CD4-positive, alpha-beta T cell (primary cell): ENCODE results near the gene DIAPH1. TPM values are rescaled to one million over a fixed set of nuclear protein-coding genes. Genes with fewer than 3 reads are reported as not detected.

Source experiments
- ATAC-seq: fragments of 200-7000 bp; cut with Tn5 transposase; one replicate; pipeline ENCODE4 v1.10.0; 2022; ENCODE audit warnings: mild to moderate bottlenecking; ENCODE audit not compliant: poor library complexity
- CTCF ChIA-PET: fragments of 350-600 bp; sonication (Branson Sonifier 250); formaldehyde crosslinking; loops from one replicate; lab custom pipeline; 2021; ENCODE audit warnings: antibody characterized with exemption, inconsistent platforms; lab: Charles Lee
- POLR2A ChIA-PET: fragments of 350-600 bp; sonication (Branson Sonifier 250); formaldehyde crosslinking; loops from one replicate; lab custom pipeline; 2021; ENCODE audit warnings: antibody characterized with exemption, inconsistent platforms; lab: Charles Lee
- DNase-seq, 14 experiments: peaks; one replicate each; pipeline ENCODE4 v3.0.0-alpha.2; 2013 to 2020; ENCODE audit warnings: mixed read lengths in 2 of 14
- H3K27ac ChIP-seq, 2 donors: one replicate each; pipeline versions ENCODE4 v1.5.1 to v1.7.0; 2013; ENCODE audit warnings: low read length in 2 of 2, low read depth in 1 of 2, mild to moderate bottlenecking in 1 of 2
- H3K27me3 ChIP-seq, 2 experiments: 1 replicate in 1 of 2; 2 replicates in 1 of 2; pipeline versions ENCODE4 v1.6.1 to v1.7.0; 2013; ENCODE audit warnings: low read length in 2 of 2, control low read depth in 1 of 2, mild to moderate bottlenecking in 1 of 2, moderate library complexity in 1 of 2; ENCODE audit not compliant: insufficient read depth in 2 of 2, control insufficient read depth in 1 of 2
- H3K36me3 ChIP-seq: one replicate; pipeline ENCODE4 v1.6.1; 2013; ENCODE audit warnings: low read length, control low read depth; ENCODE audit not compliant: insufficient read depth
- H3K4me1 ChIP-seq: one replicate; pipeline ENCODE4 v1.6.1; 2013; ENCODE audit warnings: low read length, control low read depth; ENCODE audit not compliant: insufficient read depth
- H3K4me3 ChIP-seq: one replicate; pipeline ENCODE4 v1.5.1; 2013; ENCODE audit warnings: mild to moderate bottlenecking, low read length, moderate library complexity
- H3K9me3 ChIP-seq, 2 experiments: 1 replicate in 1 of 2; 2 replicates in 1 of 2; pipeline versions ENCODE4 v1.6.1 to v1.7.0; 2013; ENCODE audit warnings: low read length in 2 of 2, mild to moderate bottlenecking in 2 of 2, control low read depth in 1 of 2, moderate library complexity in 1 of 2; ENCODE audit not compliant: control insufficient read depth in 1 of 2, insufficient read depth in 1 of 2
- H3K27ac Mint-ChIP-seq: one replicate; pipeline ENCODE4 v1.8.0; 2020; ENCODE audit warnings: mixed read lengths
- H3K27me3 Mint-ChIP-seq: one replicate; pipeline ENCODE4 v1.8.0; 2021; ENCODE audit warnings: mixed read lengths
- H3K36me3 Mint-ChIP-seq: one replicate; pipeline ENCODE4 v1.8.0; 2021; ENCODE audit warnings: low read depth, mixed read lengths
- H3K4me1 Mint-ChIP-seq: one replicate; pipeline ENCODE4 v1.8.0; 2021; ENCODE audit warnings: low read depth, mixed read lengths
- H3K4me3 Mint-ChIP-seq: one replicate; pipeline ENCODE4 v1.8.0; 2020; ENCODE audit warnings: mild to moderate bottlenecking, mixed read lengths
- H3K9me3 Mint-ChIP-seq: one replicate; pipeline ENCODE4 v1.8.0; 2020; ENCODE audit warnings: mixed read lengths
- CTCF ChIP-seq: fragments of 200-600 bp; IDR thresholded peaks from one replicate; pipeline ENCODE4 v1.8.0; 2022; ENCODE audit warnings: antibody characterized with exemption, mild to moderate bottlenecking
- intact Hi-C, 2 experiments: fragments of 100-400 bp; cut with DNase I in 1 of 2; cut with micrococcal nuclease in 1 of 2; formaldehyde crosslinking; loops; one replicate each; pipeline versions ENCODE4 v1.15.1 to v1.9.0; 2023 to 2025; cut with DNase I, micrococcal nuclease
- total RNA-seq, 174 experiments: library from RNA in 2 of 174; stranded (reverse) in 2 of 174; gene quantifications; one replicate each; pipeline ENCODE4 v1.2.3 and lab custom pipeline; 2021 to 2026

DIAPH1 gene
- total RNA-seq, 2 experiments from 2014 or later = 159 to 161 TPM

DNA sequence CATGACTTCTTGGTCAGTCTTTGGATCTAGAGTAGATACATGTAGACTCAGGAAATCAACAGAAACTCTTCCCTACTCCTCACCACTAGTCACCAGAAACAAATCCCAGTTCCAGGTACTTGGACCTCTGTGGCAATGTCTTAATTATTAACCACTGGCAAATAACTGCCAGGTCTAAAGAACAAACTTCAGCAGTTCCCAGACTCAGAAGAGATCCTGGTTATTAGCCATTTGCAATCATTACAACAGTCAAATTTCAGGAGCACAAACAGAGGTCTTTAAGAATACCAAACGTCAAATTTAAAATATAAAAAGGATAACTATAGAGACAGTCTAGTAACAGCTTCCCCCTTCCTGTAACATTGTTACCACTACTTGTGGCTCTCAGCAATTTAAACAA lies 10.2 kb downstream of the DIAPH1 start:
- POLR2A ChIA-PET = interaction anchor here (1.2 to 7.5 kb wide), 4 partner anchors 10 to 17 kb away, joined by 3 to 153 read pairs (median 10); partner anchors contain the start of gene DIAPH1
- Mint-ChIP-seq H3K9me3 (no peaks in the 10 kb centered on the region), H3K27ac (peak overlapping the region; percentile 91), H3K36me3 (peaks cover 29% of the 10 kb centered on the region), H3K4me1 (peaks cover 88% of the 10 kb centered on the region), H3K27me3 (no peaks in the 10 kb centered on the region), H3K4me3 (peak overlapping the region; percentile 73)
- peak overlapping the region; percentile 75 to 84 for H3K27ac ChIP-seq
- peaks cover 17% of the 10 kb centered on the region for H3K36me3 ChIP-seq
- H3K4me3 ChIP-seq = no peak overlapping the region
- intact Hi-C loops = loop anchor here in 1 of 2 experiments (1.0 kb wide), 1 partner anchor 9 kb away; no protein-coding TSS in a partner anchor
- ATAC-seq (no peak), DNase-seq (peak in 1 of 14 experiments; percentile 28)
- CTCF ChIA-PET = interaction anchor here (1.1 to 4.3 kb wide), 5 partner anchors 10 to 44 kb away, joined by 3 to 53 read pairs (median 4); partner anchors contain the start of gene DIAPH1
- no peaks in the 10 kb centered on the region for H3K27me3 ChIP-seq
- H3K9me3 ChIP-seq = no peaks in the 10 kb centered on the region
- no peak for TF ChIP-seq CTCF
- H3K4me1 ChIP-seq = peaks cover 58% of the 10 kb centered on the region

DNA sequence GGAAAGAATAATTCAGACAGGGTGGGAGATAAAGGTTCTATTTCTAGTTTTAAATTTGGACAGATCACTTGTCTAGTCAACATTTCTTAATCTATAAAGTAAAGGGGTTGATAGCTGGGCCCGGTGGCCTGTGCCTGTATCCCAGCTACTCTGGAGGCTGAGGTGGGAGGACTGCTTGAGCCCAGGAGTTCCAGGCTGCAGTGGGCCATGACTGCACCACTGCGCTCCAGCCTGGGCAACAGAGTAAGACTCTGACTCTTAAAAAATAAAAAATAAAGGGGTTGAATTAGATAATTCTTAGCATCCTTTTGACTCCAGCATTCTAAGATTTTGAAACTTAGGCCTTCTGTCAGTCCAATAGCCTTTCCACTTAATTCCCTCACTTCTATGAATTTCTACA lies 10.8 kb downstream of the DIAPH1 start:
- Mint-ChIP-seq H3K27me3 (no peaks in the 10 kb centered on the region), H3K4me1 (peaks cover 88% of the 10 kb centered on the region), H3K9me3 (no peaks in the 10 kb centered on the region), H3K36me3 (peaks cover 25% of the 10 kb centered on the region), H3K4me3 (peak overlapping the region; percentile 73), H3K27ac (peak overlapping the region; percentile 91)
- TF ChIP-seq CTCF = no peak
- Histone ChIP-seq H3K36me3 (peaks cover 12% of the 10 kb centered on the region), H3K27me3 (no peaks in the 10 kb centered on the region), H3K4me1 (peaks cover 64% of the 10 kb centered on the region), H3K9me3 (no peaks in the 10 kb centered on the region), H3K27ac (peak overlapping the region; percentile 75 to 84), H3K4me3 (no peak overlapping the region)
- POLR2A ChIA-PET = interaction anchor here (1.2 to 7.5 kb wide), 5 partner anchors 10 to 24 kb away, joined by 3 to 153 read pairs (median 5); partner anchors contain the start of gene DIAPH1
- ATAC-seq = no peak
- CTCF ChIA-PET = interaction anchor here (1.1 to 4.3 kb wide), 4 partner anchors 10 to 43 kb away, joined by 3 to 53 read pairs (median 20); partner anchors contain the start of gene DIAPH1
- intact Hi-C loops = loop anchor here in 1 of 2 experiments (1.0 kb wide), 1 partner anchor 9 kb away; no protein-coding TSS in a partner anchor
- no peak for DNase-seq

DNA sequence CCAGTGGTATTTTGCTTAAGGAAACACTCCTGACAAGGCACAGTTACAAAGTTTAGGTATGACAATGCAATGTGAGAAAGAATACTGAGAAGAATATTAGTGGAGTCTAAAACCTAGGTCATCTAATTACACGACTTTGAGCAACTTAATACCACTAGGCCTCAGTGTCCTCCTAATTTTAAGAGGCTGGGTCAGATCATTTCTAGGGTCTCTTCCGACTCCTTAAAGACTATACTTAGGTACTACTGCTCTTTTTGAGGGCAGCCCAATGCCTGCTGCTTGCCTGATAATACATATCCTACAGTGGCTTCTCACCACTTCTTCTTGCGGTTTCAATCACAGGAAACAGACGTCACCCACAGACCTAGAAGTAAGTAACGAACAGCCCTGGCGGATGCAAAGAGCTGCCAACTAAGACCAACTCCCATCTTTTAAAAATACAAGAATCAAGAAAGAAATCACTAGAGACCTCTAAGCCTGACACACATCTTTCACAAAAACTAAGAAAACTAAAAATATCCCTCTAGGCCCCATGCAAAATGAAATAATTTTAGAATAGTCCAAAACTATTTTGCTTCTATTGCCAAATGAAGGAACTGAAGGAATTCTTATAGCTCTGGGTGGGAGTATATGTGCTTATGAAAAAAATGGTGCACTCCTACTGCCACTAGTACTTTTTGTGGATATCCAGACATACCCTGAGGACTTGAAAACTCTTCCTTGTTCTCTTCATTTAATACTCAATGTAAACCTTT lies 13.1 kb downstream of the DIAPH1 start:
- Histone ChIP-seq H3K4me1 (peaks cover 71% of the 10 kb centered on the region), H3K9me3 (no peaks in the 10 kb centered on the region), H3K36me3 (no peaks in the 10 kb centered on the region), H3K27ac (peak overlapping the region; percentile 75 to 84), H3K4me3 (peak overlapping the region; percentile 14), H3K27me3 (no peaks in the 10 kb centered on the region)
- ChIA-PET CTCF (interaction anchor here (0.8 to 4.3 kb wide), 4 partner anchors 9 to 32 kb away, joined by 3 to 53 read pairs (median 20); partner anchors contain the start of gene DIAPH1), POLR2A (interaction anchor here (0.8 to 7.5 kb wide), 10 partner anchors 8 to 363 kb away, joined by 3 to 153 read pairs (median 6); partner anchors contain the start of genes DIAPH1, FCHSD1, HDAC3 and RELL2)
- Mint-ChIP-seq H3K4me1 (peaks cover 85% of the 10 kb centered on the region), H3K27ac (peak overlapping the region; percentile 91), H3K27me3 (no peaks in the 10 kb centered on the region), H3K36me3 (peaks cover 10% of the 10 kb centered on the region), H3K4me3 (peak overlapping the region; percentile 73), H3K9me3 (no peaks in the 10 kb centered on the region)
- DNase-seq (peak; percentile 43 to 95 (median 64)), ATAC-seq (peak; percentile 92)
- TF ChIP-seq CTCF = no peak
- intact Hi-C loops = loop anchor here (1.0 to 2.0 kb wide), 4 partner anchors 8 to 14 kb away; partner anchors contain the start of gene DIAPH1 (in 1 of the 2)
